Measurements from ENCODE around the gene CPXM2.
"Not testable (repeated sequence)": the region's sequence is repeated elsewhere in the genome, so short reads cannot be mapped to it uniquely, and the experiment has no call there.

CPXM2 gene

DNA sequence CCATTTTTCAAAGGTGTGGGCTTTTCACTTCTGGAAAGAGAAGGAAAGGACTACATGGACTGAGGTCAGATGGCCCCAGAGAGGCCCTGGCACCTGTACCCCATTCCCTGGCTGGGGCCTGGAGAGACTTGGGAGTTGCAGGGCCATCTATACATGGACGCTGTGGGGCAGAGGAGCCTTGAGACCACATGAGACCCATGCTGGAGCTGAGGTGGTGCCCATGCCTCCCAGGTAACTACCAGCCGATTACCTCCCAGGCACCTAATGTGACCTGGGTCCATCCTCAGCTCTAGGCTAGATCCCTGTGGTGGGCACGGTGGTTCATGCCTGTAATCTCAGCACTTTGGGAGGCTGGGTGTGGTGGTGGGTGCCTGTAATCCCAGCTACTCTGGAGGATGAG lies 144.2 kb downstream of the CPXM2 start:
- no peak overlapping the region for H3K4me3 ChIP-seq (ENCODE audit: low read depth, low read length)

DNA sequence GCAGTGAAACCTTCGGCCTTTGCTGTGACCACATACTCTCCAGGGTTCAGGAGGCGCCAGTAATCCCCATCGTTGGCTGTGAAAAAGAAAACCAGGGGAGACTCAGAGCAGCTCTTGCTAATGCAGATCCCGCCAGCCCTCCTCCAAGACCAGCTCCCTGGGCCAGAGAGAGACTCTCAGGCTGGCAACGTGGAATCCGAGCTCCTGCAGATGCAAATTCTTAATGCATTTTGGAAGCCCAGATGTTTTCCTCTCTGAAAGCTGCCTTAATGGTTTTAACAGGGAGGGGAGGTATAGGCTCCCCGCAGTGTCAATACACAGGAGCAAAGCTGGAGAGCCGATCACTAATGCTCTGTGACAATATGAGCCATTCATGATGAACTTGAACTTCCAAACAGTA lies 144.7 kb downstream of the CPXM2 start:
- H3K4me3 ChIP-seq (ENCODE audit: low read depth, low read length) = no peak overlapping the region

DNA sequence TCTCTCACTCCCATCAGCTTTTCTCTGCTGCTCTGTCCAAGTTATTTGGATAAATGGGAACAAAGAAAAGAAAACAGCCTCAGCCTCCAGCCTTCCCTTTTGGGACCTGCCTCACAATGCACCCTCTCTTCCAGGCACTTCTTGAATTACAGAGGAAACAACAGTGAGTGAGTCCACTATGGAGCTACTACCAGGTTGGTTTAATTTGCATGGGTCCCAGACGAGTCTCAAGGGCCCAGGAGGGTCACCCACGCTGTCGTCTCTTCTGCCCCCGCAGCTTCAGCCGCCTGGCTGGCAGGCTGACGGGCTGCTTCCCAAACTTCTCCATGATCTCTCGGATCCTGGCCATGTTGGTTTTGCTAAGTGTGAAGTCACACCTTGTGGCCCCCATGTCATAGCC lies 145.1 kb downstream of the CPXM2 start:
- H3K4me3 ChIP-seq (ENCODE audit: low read depth, low read length) = no peak overlapping the region

DNA sequence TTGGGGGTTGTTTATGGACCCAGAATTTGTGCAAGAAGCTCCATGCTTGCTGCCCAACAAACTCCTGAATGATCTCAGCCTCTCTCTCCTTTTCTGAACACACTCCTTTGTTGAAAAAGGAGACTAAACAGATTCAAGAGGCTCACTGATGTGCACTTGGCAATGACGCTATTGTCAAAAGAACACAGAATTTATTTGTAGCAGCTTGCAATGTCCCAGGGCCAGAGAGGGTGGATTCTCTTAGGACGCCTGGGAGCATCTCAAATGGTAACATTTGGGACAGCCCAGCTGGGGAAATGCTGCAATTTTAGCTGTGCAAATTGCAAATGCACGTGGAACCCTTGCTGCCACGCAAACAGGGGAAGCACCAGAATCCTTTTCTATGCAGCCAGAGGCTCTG lies 145.5 kb downstream of the CPXM2 start:
- no peak overlapping the region for H3K4me3 ChIP-seq (ENCODE audit: low read depth, low read length)

DNA sequence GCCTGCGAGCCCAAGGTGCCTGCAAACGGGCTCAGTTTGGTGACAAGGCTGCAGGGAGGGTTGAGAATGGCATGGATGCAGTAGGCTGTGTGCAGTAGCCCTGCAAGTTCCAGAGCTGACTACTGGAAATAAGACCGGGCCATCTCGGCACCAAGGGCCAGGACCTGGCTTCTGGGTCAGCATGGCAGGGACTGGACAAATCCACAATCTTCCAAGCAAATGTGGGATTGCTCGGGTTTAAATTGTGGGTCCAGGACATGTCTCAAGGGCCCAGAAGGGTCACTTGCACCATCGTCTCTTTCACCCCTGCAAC lies 147.4 kb downstream of the CPXM2 start:
- no peak overlapping the region for H3K4me3 ChIP-seq (ENCODE audit: low read depth, low read length)

DNA sequence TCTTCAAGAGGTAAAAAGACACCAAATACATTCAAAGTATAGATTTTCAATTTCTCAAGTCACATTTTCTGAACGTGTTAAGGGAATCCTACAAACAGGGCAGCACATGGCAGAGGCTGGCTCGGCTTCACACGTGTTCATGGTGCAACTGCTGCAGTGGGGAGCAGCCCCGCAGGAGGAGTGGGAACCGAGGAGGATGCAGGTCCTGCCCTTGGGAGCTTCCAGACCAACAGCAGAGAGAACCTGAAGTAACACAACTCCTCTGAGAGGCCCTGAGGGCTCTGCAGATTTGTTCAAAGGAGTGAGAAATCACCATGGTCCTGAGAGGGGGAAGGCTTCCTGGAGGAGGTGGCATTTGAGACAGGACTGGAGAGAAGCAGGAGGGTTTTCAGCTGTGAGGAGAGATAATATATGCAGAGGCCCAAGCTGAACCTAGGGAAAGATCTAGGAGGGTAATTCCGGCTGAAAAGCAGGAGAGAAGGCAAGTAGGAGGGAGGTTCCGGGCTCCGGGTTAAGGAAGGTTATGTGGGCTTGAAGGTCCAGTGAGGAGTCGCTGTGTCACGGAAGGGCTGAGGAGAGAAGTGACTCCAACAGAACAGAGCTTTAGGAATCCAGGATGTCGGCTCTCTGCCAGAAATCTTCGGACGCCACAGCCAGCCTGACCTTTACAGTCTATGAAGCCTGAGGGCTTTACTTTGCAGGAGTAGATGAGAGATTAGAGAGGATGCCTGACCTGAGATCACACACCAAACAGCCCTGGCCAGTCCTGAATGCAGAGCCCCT lies 148.0 kb downstream of the CPXM2 start:
- no peak overlapping the region for H3K4me3 ChIP-seq (ENCODE audit: low read depth, low read length)

DNA sequence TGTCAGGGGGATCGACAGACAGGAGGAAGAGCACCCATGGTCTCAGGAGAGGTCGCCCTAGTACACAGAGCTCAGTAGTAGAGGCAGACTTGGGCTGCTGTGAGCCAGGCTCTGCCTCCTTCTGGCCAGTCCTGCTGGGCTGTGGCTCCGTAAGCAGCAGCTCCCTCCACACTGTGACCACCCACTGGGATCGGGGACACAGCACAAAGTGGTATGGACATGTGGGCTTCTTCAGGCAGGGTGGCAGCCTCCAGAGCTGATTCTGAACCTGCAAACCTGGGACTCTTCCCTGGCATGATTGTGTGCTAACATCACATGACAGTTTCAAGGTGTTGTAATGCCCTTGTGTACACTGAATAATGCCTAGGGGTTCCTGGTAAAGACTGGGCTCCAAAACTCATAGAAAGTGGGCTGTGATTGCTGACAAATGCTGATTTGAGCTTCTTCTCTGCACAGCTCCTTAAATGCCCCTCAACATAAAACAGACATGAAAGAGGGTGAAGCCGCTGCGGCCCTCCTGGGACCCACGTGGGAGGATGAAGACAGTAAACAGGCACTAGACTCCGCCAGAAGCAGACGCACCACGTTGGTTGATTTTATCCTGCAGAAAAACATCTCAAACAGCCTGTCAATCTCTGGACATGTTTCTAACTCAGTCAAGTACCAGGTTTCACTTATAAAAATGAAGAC lies 148.7 kb downstream of the CPXM2 start:
- no peak overlapping the region for H3K4me3 ChIP-seq (ENCODE audit: low read depth, low read length)

DNA sequence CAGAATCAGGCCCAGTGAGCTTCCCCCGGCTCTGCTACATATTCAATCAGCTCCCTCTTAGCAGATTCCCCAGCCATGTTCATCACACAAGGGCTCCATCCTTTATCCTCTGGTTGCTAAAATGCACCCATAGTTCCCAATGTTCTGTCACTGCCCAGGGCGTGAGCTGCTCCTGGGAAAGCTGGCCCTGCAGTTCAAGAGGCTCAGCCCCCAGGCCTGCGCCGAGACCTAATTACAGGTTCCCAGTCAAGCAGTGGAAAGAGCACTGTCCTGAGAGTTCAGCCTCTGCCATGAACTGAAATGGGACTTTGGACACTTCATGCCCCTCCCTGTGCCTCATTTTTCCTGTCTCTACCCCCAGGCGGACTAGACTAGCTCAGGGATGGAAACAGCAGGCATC lies 149.9 kb downstream of the CPXM2 start:
- H3K4me3 ChIP-seq (ENCODE audit: low read depth, low read length) = no peak overlapping the region

DNA sequence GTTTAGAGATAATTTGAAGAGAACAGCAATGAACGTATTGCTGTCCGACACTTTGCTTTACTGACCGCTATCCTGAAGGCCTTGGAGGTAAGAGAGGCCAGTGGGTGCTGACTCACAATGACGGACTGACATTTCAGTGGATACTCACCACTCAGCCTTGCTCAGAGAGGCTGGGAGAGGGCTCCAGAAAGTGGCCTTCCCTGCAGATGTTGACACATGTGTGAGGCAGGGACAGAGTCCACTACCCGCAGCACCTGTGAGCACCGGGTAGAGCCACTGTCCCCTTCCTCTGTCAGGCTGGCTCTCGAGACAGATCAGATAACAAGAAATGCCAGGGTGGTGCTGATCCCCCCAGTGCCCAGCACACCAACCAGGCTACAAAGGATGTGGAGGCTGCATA lies 150.5 kb downstream of the CPXM2 start:
- H3K4me3 ChIP-seq (ENCODE audit: low read depth, low read length) = no peak overlapping the region

DNA sequence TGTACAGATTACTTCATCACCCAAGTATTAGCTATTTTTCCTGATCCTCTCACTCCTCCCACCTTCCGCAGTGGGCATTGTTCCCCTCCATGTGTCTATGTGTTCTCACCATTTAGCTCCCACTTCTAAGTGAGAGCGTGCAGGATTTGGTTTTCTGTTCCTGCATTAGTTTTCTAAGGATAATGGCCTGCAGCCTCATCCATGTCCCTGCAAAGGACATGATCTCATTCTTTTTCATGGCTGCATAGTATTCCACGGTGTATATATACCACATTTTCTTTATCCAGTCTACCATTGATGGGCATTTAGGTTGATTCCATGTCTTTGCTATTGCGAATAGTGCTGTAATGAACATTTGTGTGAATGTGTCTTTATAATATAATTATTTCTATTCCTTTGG lies 154.7 kb downstream of the CPXM2 start:
- not testable (repeated sequence) for H3K4me3 ChIP-seq (ENCODE audit: low read depth, low read length)

DNA sequence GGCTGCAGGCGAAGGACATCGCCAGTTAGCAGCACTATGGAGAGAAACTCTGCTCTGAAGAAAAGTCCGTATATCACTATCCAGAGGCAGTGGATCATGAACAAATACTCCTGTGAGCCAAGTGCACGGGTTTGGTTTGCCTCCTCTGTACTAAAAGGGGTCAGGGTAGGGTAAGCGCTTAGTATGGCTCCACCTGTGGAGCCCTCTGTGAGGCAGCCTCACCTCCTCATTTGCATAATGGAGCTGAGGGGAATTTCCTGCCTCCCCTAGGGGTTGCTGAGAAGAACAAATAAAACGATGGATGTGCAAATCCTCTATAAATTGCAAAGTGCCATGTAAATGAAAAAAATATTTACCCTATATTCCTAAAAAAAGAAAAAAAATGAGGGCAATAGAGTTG lies 162.1 kb downstream of the CPXM2 start:
- no peak overlapping the region for H3K4me3 ChIP-seq (ENCODE audit: low read depth, low read length)

DNA sequence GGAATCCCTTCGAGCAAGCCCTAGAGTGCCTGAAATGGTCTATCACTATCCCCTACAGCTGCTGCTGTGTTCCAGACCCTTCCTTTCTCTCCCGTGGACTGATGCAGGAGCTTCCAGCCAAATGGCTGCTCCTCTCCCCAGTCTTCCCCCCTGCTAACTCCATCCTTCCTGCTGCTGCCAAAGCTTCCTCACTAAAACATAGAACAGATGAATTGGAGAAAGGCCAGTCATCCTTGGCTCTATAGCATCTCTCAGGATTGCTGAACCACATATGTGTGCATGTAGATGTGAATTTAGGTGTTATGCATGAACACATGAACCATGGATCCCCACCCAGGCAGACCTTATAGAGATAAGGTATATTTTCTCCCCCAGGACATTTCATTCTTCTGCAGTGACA lies 164.8 kb downstream of the CPXM2 start:
- no peak overlapping the region for H3K4me3 ChIP-seq (ENCODE audit: low read depth, low read length)

DNA sequence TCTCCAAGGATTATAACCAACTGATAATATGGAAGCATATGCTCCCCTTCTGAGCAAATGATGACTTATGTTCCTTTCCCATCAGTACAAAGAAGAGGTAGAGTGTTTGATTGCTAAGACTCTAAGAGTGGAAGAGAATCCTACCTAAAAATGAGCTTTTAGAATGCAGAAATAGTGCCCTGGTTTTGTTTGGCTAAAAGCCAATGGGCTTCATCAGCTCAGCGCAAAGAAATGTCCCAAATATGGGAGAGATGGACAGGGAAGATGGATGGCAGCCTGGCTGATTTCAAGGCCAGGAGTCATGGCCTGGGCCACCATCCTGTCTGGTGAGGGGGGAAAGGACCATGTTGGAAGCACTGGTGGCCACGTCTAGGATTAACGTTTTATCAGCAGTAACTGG lies 165.2 kb downstream of the CPXM2 start:
- no peak overlapping the region for H3K4me3 ChIP-seq (ENCODE audit: low read depth, low read length)

DNA sequence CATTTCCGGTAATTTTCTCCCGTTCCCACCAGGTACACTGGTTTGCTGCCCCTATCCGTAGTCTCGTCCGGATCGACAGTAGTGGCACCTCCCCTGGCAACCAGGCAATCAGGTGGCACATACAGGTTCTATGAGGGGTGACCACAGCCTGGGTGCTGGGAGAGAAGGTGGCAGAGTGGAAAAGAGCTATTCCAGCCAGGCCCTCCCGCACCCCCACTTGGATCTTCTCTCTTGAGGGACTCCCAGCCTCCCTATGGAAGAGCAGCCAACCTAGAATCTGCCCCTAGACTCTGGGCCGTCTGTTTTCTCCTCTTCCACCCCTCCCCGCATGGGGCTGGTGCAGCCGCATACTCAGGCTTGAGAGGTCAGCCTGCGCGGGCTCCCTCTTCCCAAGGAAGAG lies 166.9 kb downstream of the CPXM2 start:
- H3K4me3 ChIP-seq (ENCODE audit: low read depth, low read length) = no peak overlapping the region

DNA sequence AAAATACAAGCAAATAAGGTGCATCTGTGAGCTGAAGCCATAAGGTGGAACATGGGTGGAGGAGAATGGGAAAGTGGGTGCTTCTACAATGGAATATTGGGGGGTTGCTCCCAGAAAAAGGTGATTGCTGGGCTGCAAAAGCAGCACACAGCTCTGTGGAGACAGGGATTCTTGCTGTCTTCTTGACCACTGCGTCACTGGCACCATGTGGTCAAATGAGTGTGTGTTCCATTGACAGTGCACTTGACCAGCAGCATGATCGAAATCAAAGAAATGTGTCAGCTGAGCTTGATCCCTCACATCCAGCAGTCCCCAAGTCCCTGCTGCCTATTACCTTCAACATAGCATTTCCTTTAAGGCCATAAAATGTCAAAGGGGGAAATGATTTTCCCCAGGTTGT lies 169.3 kb downstream of the CPXM2 start:
- H3K4me3 ChIP-seq (ENCODE audit: low read depth, low read length) = no peak overlapping the region

DNA sequence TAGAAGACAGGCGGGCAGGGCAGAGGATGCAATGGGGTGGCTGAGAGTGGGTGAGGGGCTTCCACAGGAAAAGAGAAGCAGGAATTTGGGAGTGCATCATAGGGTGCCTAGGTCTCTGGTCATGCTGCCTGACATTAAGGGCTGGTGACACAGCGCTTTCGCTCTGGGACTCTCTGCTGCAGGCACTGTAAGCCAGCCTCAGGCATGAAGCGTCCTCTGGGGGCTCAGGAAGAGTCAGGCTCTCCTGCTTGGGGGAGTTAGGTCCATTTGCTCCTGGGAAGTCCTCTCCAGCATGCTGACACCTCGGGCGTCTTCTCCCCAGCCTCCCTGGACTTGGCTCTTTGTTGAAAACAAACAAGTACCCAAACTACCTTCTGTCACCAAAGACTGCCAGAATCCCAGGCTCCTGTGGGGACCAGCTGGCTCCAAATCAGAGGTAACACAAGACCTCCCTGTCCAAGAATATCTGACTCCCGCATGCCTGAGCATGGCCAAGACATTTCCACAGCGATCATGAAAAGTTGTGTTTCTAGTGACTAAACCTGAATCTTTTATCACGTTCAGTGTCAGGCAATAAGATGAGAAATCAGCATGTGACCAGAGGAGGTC lies 170.1 kb downstream of the CPXM2 start:
- H3K4me3 ChIP-seq (ENCODE audit: low read depth, low read length) = no peak overlapping the region

DNA sequence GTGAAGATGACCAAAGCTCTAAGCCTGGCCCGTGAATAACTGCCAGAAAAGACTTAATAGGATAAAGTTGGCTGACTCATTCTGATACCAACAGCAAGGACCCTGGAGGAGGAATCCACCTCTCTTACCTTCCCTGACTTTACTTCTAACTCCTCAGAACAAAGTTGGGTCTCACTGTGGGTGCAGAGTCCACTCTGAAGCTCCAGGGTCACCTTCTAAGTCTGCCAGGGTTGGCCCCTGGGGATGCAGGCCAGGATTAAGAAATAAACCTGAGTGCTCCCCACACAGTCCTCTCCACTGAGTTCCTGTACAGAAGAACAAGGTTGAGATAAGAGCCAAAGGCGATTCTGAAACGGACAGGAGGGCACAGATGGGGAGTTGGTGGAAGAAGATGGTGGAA lies 171.1 kb downstream of the CPXM2 start:
- H3K4me3 ChIP-seq (ENCODE audit: low read depth, low read length) = no peak overlapping the region

DNA sequence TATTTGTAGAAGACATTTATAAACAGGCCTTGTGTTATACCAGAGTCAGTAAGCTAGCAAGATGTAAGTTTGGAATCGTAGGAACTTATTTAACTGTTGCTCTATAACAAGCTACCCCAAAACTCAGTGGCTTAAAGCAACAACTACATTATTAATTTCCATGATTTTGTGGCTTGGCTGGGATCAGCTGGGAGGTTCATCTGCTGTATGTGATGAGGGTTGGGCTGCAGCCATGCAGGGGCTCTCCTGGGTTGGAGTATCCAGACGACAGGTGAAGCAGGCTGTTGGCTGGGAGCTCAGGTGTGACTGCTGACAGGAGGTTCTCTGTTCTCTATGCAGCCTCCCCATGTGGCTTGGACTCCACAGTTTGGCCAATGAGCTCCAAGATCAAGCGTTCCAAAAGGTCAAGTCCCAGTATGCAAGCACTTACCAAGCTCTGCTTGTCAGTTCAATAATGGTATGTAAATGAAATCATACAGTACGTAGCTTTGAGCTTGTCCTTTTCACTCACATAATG lies 173.0 kb downstream of the CPXM2 start:
- H3K4me3 ChIP-seq (ENCODE audit: low read depth, low read length) = no peak overlapping the region

DNA sequence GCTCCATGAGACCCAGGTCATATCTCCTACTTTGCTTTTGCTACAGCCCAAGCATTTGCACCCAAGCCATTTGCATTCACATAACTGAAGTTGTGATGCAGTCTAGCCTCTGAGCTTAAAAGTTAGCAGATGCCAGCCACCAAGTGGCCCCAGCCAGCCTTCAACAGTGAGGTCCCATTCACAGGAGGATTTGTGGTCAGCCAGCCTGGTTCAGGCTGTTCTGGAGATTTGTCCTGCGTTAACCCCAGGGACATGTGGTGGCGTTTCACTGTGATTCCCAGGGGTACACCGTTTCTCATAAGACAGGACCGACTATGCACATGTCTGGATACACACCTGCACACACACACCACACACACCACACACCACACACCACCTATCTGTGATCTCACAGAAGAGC lies 174.3 kb downstream of the CPXM2 start:
- H3K4me3 ChIP-seq (ENCODE audit: low read depth, low read length) = no peak overlapping the region

DNA sequence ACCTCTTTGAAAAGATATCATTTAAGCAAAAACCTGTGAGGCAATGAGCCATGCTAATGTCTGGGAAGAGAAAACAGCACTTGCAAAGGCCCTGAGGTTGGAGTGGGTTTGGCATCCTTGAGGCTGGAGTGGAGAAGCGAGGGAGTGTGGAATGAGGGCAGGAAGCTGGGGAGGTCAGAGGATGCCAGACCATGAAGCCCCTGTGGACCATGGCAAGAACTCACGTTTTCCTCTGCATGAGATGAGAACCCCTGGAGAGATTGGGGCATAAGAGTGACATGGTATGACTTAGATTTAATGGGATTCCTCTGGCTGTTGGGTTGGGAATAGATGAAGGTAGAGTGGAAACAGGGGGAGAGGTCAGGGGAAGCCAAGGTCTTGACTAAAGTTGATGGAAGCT lies 176.1 kb downstream of the CPXM2 start:
- no peak overlapping the region for H3K4me3 ChIP-seq (ENCODE audit: low read depth, low read length)

DNA sequence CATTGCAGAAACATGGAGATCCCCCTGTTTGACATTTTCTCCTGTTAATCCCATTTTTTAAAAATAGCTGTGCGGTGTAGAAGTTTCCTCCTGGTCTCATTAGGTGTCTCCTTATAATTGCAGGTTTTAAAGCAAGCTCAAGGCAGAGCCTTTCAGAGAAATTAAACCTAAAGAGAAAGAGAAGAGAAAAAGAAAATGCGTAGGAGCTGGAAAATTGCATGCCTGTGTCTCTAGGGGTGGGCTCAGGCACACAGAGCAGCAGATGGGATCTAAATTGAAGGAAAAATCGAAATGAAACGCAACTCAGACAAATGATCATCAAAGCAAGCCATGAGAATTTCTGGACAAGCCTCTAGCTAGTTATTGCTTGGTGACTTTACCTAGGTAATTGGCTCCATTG lies 185.4 kb downstream of the CPXM2 start:
- H3K4me3 ChIP-seq (ENCODE audit: low read depth, low read length) = no peak overlapping the region

DNA sequence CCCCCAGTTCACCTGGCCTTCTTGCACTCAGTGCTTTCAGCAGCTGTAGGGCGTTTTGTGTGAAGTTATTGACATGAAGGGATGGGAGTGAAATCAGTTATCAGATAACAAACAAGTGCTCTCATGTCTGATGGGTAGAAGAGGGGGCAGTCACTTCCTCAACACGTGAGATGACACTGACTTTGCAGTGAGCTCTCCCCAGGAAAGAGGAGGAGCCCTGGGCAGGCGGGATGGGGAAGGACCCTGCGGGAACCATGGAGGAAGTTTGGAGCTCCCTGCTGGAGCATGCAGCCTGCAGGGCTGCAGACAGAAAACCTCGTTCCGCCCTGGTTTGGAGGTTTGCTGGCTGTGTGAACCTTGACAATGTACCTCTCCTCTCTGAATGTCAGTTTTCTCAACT lies 186.8 kb downstream of the CPXM2 start:
- H3K4me3 ChIP-seq (ENCODE audit: low read depth, low read length) = no peak overlapping the region
